Choroid plexus epithelial cell (primary cell): Measurements from ENCODE around the gene RCAN2.

Experiments used
- DNase-seq: peaks from one replicate; pipeline ENCODE4 v3.0.0-alpha.2; 2010; ENCODE audit warnings: low read depth
- H3K4me3 ChIP-seq: 2 replicates; pipeline ENCODE4 v1.5.1; 2011; ENCODE audit warnings: low read depth, mild to moderate bottlenecking, control low read depth, low read length, moderate library complexity
- CTCF ChIP-seq: conservative IDR thresholded peaks from 2 replicates; pipeline ENCODE4 v1.5.1; 2011; ENCODE audit warnings: low read depth, mild to moderate bottlenecking, control low read depth, inconsistent platforms, low read length, moderate library complexity

The RCAN2 gene

GRCh38 chr6:46491628-46492547 lies 639 bp upstream of the RCAN2 start:
- DNase-seq = peak; percentile 25

GRCh38 chr6:46490425-46491200 lies 636 bp downstream of the RCAN2 start:
- no peak for DNase-seq
- peak overlapping the region; percentile 59 for H3K4me3 ChIP-seq
- peak; percentile 32 for TF ChIP-seq CTCF

More at GRCh38 chr6:46491628-46492547, 639 bp upstream of the RCAN2 start:
- peak; percentile 55 for TF ChIP-seq CTCF
- H3K4me3 ChIP-seq = peak overlapping the region; percentile 59

- no peak for DNase-seq
- no peak for TF ChIP-seq CTCF
- no peak overlapping the region for H3K4me3 ChIP-seq
Measured at GRCh38 chr6:46486181-46486580, 5.1 kb downstream of the RCAN2 start.

- no peak for DNase-seq
- H3K4me3 ChIP-seq = no peak overlapping the region
- TF ChIP-seq CTCF = no peak
Measured at GRCh38 chr6:46484081-46484820, 7.0 kb downstream of the RCAN2 start.

- no peak overlapping the region for H3K4me3 ChIP-seq
- TF ChIP-seq CTCF = no peak
- DNase-seq = no peak
Measured at GRCh38 chr6:46476301-46476700, 14.9 kb downstream of the RCAN2 start.

- TF ChIP-seq CTCF = no peak
- peak; percentile 38 for DNase-seq
- H3K4me3 ChIP-seq = no peak overlapping the region
Measured at GRCh38 chr6:46473881-46474280, 17.4 kb downstream of the RCAN2 start.
